ENCODE measurements around the gene LYRM4. TPM values are rescaled to one million over a fixed set of nuclear protein-coding genes. Genes with fewer than 3 reads are reported as not detected.

The LYRM4 gene
- total RNA-seq, 4 donors from 2014 or later = 21.4 to 47.8 (median 26.2) TPM

- TF ChIP-seq CTCF (IDR thresholded peaks at IDR 0.05) = no peak
- no peak for ATAC-seq (ENCODE audit: low FRiP score)
Measured at GRCh38 chr6:5172897-5173474, 87.8 kb downstream of the LYRM4 start.

GRCh38 chr6:5172041-5172653 is 88.6 kb downstream of the LYRM4 start:
- no peak for TF ChIP-seq CTCF (IDR thresholded peaks at IDR 0.05)
- DNase-seq (ENCODE audit: low spot score) (no peak), ATAC-seq (ENCODE audit: low FRiP score) (no peak)

More at GRCh38 chr6:5172897-5173474, 87.8 kb downstream of the LYRM4 start:
- DNase-seq (ENCODE audit: low spot score) = no peak

GRCh38 chr6:5167501-5167900 is 93.2 kb downstream of the LYRM4 start:
- DNase-seq (ENCODE audit: low spot score) = no peak
- TF ChIP-seq CTCF (IDR thresholded peaks at IDR 0.05) = no peak
- ATAC-seq (ENCODE audit: low FRiP score) = no peak

DNA sequence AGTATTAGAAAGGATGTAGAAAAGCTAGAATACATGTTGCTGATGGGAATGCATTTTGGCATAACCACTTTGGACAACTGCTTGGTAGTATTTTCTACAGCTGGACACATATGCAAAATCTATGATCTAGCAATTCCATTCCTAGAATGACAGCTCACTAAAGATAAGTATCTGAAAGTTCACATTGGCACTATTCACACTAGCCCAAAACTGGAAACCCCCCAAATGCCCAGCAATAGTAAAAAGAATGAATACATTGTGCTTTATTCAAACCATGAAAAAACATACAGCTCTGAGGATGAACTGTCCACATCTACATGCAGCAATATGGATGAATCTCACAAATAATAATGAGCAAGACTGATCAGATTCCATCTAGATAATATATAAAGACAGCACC is 96.7 kb downstream of the LYRM4 start:
- no peak for TF ChIP-seq CTCF (IDR thresholded peaks at IDR 0.05)
- DNase-seq (ENCODE audit: low spot score) = no peak
- no peak for ATAC-seq (ENCODE audit: low FRiP score)

- no peak for DNase-seq (ENCODE audit: low spot score)
- ATAC-seq (ENCODE audit: low FRiP score) = no peak
- TF ChIP-seq CTCF (IDR thresholded peaks at IDR 0.05) = no peak
Measured at GRCh38 chr6:5163247-5163646, 97.5 kb downstream of the LYRM4 start.

DNA sequence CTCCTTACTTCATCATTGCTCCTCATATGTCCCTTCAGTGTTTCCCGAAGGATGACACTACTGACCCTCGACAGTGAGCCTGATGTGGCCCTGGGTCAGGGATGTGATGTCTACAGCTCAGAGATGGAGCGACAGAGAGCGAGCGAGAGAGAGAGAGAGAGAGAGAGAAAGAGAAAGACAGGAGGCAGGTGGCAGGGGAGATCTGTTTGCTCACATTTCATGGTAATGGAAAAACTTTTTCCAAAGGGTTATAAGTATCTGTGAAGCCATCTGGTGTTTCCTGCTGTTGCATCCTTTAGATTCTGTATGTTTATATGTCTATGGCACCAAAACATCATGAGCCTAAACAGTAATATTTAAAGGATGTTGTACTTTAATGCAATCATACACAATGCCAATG is 98.4 kb downstream of the LYRM4 start:
- no peak for TF ChIP-seq CTCF (IDR thresholded peaks at IDR 0.05)
- ATAC-seq (ENCODE audit: low FRiP score) = no peak
- no peak for DNase-seq (ENCODE audit: low spot score)

GRCh38 chr6:5160206-5160605 is 100.5 kb downstream of the LYRM4 start:
- no peak for TF ChIP-seq CTCF (IDR thresholded peaks at IDR 0.05)
- no peak for ATAC-seq (ENCODE audit: low FRiP score)

More at GRCh38 chr6:5160206-5160605, 100.5 kb downstream of the LYRM4 start:
- no peak for DNase-seq (ENCODE audit: low spot score)

Data from omental fat pad (tissue), 4 donors.